A549 (cell line): ENCODE measurements around the gene RESF1. TPM values are rescaled to one million over a fixed set of nuclear protein-coding genes. Genes with fewer than 3 reads are reported as not detected.

Experiments
- polyA plus RNA-seq, 4 experiments: library from polyadenylated mRNA; depleted of rRNA in 3 of 4; stranded (reverse); fragments of >200 nt; fragmentation: RNase III in 1 of 4; extraction: RNeasy Plus Mini Kit Qiagen cat#74134 plus additional on column Dnase treatment in 1 of 4; gene quantifications; 2 replicates in 3 of 4; 3 replicates in 1 of 4; pipeline ENCODE4 v1.2.3, GENCODE V29; 2011 to 2017

Gene RESF1
- polyA plus RNA-seq, 2 of the 4 experiments (the other 2 are of a cell fraction), result 17.5 to 45.4 TPM

Other genes starting within 250 kb of the RESF1 start
- gene AMN1, start 230.4 kb upstream of the RESF1 start, polyA plus RNA-seq (2011; rRNA removed), result 50.9 and 53.3 TPM in 2 replicates
- 14.8 to 20.0 TPM (median 18.5 TPM) in 3 replicates for gene AMN1, start 230.4 kb upstream of the RESF1 start, polyA plus RNA-seq (2017; fragmentation: RNase III; extraction: RNeasy Plus Mini Kit Qiagen cat#74134 plus additional on column Dnase treatment)
- gene BICD1, start 147.4 kb downstream of the RESF1 start, polyA plus RNA-seq (2011; rRNA removed), result 21.7 and 24.3 TPM in 2 replicates
- 12.4 to 13.1 TPM (median 13.0 TPM) in 3 replicates for gene BICD1, start 147.4 kb downstream of the RESF1 start, polyA plus RNA-seq (2017; fragmentation: RNase III; extraction: RNeasy Plus Mini Kit Qiagen cat#74134 plus additional on column Dnase treatment)